ENCODE results near the gene PCNX1.
"Not testable (repeated sequence)": the region's sequence is repeated elsewhere in the genome, so short reads cannot be mapped to it uniquely, and the experiment has no call there.

The PCNX1 gene

GRCh38 chr14:71022012-71022869 is 115.0 kb downstream of the PCNX1 start:
- DNase-seq: no peak

- DNase-seq: no peak
Measured at GRCh38 chr14:71022939-71023338, 115.7 kb downstream of the PCNX1 start.

DNA sequence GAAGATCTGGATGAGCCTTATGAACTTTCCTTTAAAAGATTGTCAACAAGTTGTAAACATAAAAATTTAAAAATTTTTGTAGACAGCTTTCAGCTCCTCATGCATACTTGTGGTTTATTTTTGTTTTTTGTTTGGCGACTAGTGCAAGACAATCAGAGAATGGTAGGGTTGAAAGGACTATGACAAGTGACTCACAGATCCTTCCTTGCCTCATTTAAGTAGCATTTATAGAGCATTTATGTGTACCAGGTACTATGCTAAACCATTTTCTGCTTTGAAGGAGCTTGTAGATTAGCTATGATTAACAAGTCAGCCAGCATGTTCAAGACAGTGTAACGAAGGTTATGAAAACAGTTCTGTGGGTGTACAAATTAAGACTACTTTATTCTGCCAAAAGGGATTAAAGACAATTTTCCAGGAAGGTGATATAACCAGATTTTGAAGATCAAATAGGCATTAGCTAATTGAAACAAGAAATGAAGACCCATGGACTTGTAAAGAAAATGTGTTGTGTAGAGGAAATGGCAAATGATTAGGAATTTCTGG is 122.0 kb downstream of the PCNX1 start:
- no peak for DNase-seq

- DNase-seq: no peak
Measured at GRCh38 chr14:71031000-71031399, 123.7 kb downstream of the PCNX1 start.

- no peak for DNase-seq
Measured at GRCh38 chr14:71036433-71036832, 129.2 kb downstream of the PCNX1 start.

DNA sequence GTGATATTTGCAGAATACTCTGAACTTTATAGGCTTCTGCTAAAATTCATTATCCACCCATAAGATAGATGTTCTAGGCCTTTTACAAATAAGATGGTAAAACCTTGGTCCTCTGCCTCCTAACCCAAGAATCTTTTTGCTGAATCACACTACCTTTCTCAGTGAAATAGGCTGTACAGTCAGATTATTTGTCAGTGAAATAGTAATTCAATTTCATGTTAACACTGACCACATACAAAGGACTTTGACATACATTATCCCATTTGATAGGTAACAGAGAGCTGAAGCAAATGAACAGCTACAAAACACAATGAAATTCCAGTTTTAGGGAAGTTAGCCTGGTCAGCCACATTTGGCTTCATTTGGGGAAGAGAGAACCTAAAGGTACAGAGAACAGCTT is 141.1 kb downstream of the PCNX1 start:
- no peak for DNase-seq

- DNase-seq: no peak
Measured at GRCh38 chr14:71049435-71050133, 142.3 kb downstream of the PCNX1 start.

DNA sequence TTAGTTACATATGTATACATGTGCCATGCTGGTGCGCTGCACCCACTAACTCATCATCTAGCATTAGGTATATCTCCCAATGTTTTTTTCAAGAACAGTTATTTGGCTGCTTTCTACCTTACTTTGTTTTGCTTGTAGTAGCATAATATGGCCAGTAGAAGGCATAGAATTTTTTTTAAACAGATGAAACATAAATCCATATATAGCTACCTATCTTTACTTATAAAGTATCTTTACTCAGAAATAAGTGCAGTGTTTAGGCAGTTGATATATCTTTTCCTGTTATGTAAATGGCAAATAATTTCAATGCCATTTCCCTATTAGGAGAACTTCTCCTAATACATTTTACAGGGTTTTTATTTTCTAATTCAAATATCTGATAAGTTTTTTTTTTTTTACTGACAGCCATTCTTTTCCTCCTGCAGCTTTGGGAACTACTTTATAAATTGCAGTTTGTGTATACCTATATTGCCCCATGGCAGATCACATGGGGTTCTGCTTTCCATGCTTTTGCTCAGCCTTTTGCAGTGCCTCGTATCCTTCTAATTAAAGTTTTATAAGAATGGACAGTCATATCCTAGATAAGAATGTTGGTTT is 143.1 kb downstream of the PCNX1 start:
- no peak for DNase-seq

- DNase-seq: no peak
Measured at GRCh38 chr14:71054706-71055105, 147.4 kb downstream of the PCNX1 start.

GRCh38 chr14:71056168-71056567 is 148.9 kb downstream of the PCNX1 start:
- DNase-seq: no peak

GRCh38 chr14:71060274-71060673 is 153.0 kb downstream of the PCNX1 start:
- no peak for DNase-seq

GRCh38 chr14:71060825-71061455 is 153.7 kb downstream of the PCNX1 start:
- no peak for DNase-seq

DNA sequence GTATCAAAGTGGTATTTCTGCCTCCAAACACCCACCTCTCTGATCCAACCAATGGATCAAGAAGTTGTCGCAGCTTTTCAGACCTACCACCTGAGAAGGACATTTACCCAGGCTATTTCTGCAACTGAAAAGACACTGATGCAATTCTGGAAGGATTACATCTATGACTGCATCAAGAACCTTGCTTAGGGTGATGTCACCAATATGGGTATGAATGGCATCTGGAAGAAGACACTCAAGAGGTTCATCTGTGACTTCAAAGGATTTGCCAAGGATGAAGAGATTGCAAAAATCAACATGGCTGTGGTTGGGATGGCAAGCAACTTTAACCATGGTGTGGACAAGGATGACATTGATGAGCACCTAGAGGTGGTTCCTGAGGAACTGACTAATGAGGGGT is 154.2 kb downstream of the PCNX1 start:
- DNase-seq: no peak

- DNase-seq: no peak
Measured at GRCh38 chr14:71062581-71063303, 155.5 kb downstream of the PCNX1 start.

DNA sequence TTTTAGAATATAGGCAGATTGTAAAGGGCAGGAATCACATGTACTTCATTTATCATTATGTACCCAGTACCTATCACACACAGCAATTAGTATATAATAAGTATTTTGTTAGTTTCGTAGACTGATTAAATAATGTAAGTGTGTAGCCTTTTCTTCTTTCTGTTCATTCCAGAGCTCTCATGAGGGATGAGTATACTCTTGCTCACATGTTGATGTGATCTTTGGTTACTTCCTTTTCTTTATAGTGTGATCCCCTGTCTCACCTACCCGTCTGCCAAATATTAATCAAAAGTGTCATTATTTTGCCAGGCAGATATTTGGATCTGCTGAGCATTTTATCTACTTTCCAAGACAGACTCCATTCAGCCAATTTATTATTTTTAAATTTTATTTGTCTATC is 156.1 kb downstream of the PCNX1 start:
- no peak for DNase-seq

- DNase-seq: not testable (repeated sequence)
Measured at GRCh38 chr14:71064747-71065146, 157.5 kb downstream of the PCNX1 start.

- DNase-seq: no peak
Measured at GRCh38 chr14:71070169-71070568, 162.9 kb downstream of the PCNX1 start.

- DNase-seq: no peak
Measured at GRCh38 chr14:71071042-71071441, 163.8 kb downstream of the PCNX1 start.

GRCh38 chr14:71076462-71077092 is 169.3 kb downstream of the PCNX1 start:
- no peak for DNase-seq

DNA sequence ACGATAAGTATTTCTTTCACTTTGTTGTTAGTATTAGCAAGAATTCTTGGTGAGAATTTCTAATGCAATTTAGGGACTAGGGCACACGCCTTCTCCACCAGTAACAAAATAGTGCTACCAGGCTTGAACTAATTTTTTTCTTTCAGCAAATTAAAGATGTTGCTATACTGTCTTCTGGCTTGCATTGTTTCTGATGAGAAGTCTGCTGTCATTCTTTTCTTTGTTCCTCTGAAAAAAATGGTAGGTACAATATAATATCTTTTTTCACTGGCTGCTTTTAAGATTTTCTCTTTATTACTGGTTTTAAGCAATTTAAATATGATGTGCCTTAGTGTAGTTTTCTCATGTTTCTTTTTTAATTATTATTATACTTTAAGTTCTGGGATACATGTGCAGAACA is 171.2 kb downstream of the PCNX1 start:
- no peak for DNase-seq

- DNase-seq: peak; percentile 4
Measured at GRCh38 chr14:71086567-71086966, 179.3 kb downstream of the PCNX1 start.

DNA sequence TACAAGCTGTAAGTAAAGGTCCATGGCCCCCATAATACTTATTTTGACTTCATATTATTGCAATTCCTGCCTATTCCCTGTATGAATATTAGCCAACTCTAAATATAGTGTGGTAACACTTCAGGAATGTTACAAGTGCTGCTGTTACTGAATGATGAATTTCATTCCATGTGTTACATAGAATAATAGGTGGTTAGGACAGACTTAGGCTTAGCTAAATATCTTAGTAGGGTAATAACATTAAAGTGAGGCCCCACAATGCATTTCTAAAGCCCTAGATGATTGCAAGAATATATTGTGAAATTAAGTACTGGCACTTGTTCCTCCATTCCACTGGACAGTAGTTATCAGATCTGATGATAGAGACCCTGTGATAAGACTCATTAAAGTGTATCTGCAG is 182.7 kb downstream of the PCNX1 start:
- DNase-seq: no peak

Data from midbrain (tissue), 1 donor.